NT2/D1 (cell line): ENCODE results near the gene PRR7.

Source experiments
- YY1 ChIP-seq: IDR thresholded peaks from 2 replicates; pipeline ENCODE4 v1.6.1; 2011; ENCODE audit not compliant: insufficient read length, insufficient read depth
- ZNF274 ChIP-seq: IDR thresholded peaks from 2 replicates; pipeline ENCODE4 v1.6.1; 2011; ENCODE audit warnings: mild to moderate bottlenecking, low read depth, low read length

- no peak for TF ChIP-seq YY1
- no peak for TF ChIP-seq ZNF274
Observed at GRCh38 chr5:177453852-177454396, 7.3 kb downstream of the PRR7 start.
